NCI-H774 (cell line): ENCODE results near the gene SLCO2A1.

Experiments used
- DNase-seq: peaks from one replicate; lab custom pipeline; 2025; lab: John Stamatoyannopoulos, UW

SLCO2A1 gene

DNA sequence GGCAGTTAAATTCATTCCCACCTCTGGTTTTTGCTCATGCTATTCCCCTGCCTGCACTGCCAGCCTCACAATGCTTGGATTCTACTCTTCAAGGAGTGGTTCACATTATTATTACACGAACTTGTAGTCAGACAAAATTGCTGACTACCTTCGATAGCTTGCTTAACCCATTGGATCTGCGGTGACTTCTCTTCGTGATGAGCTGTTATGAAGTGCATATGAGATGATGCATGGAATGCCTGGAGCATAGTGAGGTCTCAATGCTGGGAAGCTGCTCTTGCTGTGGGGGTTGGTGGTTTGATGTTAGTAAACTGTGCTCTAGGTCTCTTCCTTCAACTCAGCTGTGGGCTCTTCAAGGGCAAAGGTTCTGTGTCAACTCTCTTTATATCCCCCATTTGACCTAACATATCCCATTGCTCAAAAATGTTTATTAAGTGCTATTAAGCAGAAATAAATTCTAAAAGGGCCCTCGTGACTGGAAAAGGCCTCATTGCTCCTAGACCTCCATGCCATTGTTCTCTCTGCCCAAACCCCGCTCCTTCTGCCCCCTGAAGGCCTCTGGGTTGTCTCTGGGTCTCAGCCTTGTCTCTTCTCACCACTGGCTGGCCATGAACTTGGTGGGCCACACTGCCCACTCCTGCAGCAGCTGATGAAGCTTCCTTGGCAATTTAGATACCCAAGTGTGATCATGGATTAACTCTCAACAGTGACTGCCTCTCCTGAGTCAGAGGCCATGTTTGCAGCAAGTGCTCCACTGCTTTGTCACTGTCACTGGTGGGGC lies 4.5 kb upstream of the SLCO2A1 start:
- no peak for DNase-seq

DNA sequence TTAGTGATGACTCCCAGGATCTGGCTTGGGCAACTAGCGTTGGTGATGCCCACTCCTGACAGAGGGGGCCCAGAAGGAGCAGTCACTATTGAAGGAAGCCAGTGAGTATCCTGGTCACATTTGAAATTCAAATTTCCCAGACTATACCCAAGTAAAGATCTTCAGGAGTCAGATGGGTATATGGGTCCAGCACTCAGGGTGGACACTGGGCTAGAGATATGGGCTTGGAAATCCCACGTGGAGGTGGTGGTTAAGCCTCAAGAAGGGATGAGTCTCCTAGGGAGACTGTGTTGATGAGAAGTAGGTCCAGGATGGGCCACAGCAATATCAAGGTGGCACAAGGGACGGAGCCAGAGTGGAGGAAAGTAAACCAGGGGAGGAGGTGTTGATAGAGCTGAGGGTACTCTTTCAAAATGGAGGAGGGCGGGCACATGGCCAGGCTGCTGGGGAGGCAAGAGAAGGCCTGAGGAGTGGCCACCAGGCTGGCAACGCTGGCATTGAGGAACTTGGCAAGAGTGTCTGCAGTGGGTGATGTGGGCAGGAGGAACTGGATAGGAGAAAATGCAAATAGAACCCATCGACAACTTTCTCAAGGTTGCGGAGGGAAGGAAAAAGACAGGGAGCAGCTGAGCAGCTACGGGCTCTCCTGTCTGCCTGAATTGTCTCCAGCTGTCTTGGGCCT lies 3.7 kb upstream of the SLCO2A1 start:
- no peak for DNase-seq

DNA sequence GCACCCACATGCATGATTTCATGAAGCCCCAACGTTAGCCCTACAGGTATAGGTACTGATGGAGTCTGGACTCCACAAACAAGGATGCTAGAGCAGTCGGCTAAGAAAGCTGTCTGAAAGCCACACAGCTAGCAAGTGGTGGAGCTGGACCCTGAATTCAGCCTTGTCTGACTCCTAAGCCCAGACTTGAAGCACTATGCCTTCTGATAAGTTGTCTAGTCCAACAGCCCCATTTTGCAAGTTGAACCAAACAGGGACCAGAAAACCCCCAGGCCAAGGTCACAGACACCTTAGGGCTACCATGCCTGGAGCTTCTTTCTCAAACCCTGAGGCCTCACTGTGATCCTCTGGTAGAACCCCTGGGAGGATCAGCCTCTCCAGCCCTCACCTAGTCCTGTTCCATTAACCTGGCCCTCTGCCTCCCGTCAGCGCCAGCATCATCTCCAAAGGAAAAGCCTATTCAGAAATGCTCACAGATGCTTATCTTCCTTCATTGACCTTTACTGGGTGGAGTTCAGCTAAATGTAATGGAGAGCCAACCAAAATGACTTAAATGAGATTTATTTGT lies 1.7 kb upstream of the SLCO2A1 start:
- DNase-seq: no peak

DNA sequence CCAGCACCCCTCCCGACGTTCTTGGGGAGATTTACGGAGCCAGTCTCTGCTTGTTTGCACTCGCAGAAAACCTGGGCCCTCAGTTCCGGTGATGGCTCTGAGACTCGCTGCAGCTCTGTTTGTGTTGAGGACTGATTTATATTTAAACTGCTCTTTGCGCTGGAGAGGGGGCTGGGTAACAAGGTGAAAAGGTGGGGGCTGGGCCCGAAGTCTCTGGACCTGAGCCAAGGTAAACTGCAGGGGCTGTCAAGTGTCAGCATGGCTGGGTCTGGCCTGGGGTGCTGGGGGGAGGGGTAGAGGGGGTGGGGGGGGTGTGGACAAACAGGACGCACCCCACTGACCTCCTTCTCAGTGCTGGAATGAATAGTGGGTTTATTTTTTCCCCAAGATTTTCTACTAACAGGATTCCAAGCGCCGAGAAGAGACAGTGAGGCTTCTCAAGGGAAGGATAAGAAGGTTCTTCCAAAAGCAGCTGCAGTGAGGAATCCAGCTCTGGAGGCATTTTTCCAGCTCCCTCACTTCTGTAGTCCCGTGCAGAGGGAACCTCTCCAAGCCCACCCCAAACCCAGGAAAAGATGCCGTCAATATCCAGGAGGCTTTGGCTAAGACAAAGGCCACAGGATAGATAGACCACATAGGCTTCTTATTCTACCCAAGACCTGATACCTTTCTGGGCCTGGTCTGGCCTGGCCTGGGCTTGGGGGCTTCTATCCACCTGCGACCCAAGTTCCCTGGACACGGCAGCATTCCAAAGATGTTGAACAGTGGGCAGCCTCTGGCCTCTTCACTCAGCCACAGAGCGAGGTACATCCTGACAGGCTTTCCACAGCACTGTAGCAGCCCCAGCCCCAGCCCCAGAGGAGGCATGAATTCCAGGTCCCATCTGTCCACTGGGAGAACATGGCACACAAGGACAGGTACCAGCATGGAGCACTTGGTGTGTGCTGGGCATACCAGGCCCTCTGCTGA lies 938 bp upstream of the SLCO2A1 start:
- DNase-seq: no peak

DNA sequence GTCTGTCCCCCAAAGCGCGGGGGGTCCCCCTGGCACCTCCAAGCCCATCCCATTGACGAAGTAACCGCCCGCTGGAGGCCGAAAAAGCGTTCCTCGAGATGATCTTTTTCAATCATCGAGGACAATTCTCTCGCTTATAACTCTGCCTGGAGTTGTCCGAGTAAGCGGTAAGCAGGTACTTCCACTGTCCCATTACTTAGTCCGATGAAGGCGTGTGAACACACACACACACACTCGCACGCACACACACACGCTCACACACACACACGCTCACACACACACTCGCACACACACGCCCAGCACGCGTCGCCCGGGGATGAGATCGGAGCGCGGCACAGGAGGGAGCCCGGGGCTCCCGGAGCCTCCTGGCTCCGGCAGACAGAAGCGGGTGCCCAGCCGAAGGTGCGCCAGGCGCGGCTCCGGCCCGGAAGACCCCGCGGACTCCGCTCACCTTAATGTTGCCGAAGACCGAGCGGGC lies 430 bp downstream of the SLCO2A1 start:
- DNase-seq: no peak

DNA sequence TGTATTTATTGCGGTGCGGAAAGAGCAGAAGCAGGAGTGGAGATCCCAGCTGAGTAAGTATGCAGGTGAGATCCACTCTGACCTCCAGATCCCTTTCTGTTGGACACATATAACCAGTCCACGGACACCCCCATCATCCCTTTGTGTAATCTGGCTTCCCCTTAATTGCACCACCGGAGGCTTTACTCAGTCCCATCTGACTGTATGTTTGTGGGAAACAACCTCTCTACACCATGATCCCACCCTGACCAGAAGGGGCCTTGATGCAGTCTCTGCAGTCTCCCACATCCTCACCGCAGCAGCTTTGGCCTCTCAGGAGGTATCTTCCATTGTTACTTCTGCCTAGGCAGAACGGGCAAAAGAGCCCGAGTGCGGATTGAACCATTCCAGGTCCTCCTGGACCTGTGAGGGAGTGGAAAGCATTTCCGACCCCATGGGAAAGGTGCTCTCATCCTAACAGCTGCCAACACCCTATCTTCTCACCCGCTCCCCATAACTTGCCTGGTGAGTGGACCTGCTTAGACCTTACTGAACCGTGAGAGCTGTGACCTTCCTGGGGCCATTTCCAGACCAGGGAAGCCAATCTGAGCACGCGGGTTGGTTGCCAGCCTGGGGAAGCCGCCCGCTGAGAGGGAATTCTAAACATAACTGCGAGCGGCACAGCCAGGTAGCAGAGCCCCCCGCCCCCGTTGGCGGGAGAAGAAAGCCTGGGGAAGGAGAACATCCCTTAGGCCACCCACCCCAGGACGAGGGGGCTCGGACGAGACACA lies 1.1 kb downstream of the SLCO2A1 start:
- no peak for DNase-seq

DNA sequence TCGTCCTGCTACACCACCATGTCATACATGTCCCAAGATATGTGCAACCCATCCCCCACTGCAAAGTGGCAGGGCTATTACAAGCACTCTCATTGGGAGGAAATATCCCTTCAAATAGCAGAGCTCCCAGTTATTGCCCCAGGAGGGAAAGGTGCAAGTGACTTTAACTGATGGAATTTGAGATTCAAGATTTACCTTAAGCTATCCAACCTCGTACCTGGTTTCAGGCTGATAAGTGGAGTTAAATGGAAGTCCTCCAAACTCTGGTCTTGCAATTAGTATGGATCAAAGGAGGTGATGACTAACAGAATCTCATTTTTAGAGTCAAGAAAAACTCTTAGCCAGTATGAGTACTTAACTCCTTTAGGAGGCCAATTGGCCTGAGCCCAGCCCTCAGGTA lies 2.1 kb downstream of the SLCO2A1 start:
- no peak for DNase-seq

DNA sequence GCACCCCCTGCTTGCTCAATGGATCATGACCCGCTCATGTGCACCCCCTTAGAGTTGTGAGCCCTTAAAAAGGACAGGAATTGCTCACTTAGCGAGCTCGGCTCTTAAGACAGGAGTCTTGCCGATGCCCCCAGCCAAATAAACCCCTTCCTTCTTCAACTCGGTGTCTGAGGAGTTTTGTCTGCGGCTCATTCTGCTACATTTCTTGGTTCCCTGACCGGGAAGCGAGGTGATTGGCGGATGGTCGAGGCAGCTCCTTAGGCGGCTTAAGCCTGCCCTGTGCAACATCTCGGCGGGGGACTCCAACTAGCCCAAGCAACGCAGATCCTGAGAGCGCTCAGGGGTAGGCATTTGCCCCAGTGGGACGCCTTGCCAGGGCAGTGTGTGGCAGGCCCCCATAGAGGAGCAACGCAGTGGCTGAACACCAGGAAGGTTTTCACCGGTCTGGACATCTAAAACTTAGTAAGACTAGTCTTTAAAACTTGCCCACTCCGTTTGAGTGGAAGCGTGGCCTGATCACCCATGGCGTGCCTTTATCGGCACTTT lies 9.5 kb downstream of the SLCO2A1 start:
- no peak for DNase-seq

DNA sequence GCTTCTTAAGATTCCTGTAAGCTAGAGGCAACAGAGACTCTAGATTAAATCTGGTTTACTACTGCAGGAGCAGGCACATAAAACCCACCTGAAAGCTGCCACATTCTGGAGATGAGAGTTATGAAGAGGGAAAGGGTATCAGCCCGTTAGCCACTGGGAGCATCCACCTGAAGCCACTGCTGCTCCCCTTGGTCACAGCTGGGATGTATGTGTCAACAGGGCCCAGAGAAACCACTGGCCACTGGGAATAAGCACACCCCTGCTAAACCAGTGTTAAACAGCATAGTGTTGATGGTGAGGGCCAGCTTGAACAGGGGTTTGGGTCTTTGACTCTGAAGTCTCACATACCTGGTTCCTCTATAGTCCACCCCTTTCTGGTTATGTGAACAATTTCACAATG lies 10.9 kb downstream of the SLCO2A1 start:
- DNase-seq: no peak

DNA sequence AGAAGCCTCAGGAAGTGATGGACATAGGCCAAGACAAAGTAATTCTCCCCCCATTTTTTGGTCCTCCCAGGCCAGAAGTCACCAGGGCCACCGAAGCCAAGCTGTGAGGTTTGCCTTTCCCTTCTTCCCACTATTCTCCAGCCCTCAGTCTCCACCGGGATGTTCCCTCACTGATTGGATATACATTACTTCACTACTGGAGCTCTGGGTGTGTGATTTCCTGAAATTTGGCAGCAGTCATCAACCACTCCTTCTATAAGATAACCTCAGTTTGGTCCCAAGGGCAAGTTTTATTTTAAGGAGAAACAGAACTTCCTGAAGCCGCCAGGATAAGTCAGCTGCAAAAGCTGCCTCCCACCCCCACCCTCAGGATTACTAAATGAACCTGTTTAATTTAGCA lies 11.3 kb downstream of the SLCO2A1 start:
- no peak for DNase-seq

DNA sequence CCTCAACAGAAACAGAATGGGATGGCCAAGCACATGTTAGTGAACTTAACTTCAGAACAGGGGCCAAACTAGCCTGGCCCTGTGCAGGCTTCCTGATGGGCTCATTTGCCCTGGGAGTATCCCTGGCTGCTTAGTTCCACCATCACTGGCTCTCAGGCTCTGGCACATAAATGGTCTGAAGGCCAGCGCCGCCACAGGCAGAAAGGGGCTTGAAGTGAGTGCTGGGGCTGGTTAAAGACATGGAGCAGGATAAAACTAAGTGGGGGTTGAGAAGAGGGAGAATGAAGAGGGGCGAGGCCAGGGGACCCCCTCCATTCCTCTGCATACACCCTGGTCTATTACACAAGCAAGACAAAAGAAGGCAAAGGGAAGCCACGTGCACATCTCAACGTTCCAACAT lies 12.2 kb downstream of the SLCO2A1 start:
- DNase-seq: no peak

DNA sequence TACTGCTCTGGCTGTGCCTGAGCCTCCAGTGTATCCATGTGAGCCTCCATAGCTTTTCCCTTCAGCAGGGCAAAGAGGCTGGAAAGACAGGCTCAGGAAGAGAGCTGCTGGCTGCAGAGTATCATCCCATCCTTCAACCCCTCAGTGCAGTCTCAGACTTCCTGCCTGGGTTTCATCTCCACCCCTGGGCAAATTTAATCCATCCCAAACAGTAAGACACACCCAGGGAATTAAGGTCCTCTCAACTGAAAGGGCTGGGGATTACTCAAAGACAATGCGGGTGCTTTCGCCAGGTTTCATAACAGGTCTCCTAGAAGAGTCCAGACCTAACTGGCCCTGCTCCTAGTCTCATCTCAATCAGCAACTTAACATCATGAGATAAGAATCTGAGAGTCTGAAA lies 15.5 kb downstream of the SLCO2A1 start:
- DNase-seq: no peak

DNA sequence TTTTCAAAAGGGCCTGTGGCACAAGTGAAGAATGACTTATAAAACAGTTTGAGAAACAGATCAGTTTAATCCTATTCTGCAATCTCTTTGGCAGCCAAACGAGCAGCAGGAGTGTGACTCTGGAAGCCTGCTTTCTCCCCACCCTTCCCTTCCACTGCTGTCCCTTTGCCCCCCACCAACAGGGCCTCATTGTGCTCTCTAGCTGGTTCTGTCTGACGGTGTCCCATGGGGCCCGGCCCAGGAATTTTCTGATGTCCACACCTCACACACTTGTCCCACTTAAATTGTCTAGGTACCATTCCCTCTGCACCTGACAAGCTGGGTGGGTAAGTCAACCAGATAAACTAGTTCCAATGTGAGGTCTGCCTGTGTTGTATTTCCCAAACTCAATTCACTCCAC lies 16.4 kb downstream of the SLCO2A1 start:
- no peak for DNase-seq

DNA sequence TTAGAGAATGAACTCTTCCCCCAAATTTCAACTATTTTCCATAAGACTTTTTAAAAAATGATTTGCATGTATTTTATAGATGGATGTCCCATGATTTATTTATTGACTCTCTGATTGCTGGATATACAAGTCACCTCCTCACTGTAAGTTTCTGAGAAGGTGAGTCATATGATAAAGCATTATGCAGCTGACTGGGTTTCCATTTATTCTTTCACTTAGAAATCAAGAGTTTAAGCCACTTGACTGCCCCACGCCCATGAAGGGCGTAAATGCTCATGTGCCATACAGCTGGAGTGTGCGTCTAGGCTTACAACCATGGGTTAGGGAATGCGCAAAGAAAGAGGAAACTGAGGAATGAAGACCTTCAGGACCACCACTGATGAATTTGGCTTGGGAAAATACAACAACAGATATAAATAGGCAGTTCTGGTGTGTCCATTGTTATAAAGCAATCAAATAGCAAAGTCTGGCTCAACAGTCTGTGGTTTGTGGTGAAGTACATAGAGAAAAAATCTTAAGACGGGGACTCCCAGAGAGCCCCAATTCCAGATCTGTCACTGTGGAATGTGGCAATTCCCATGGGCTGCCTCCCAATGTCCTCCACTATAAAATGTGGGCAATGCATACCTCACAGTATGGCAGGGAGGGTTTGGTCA lies 20.3 kb downstream of the SLCO2A1 start:
- DNase-seq: no peak

DNA sequence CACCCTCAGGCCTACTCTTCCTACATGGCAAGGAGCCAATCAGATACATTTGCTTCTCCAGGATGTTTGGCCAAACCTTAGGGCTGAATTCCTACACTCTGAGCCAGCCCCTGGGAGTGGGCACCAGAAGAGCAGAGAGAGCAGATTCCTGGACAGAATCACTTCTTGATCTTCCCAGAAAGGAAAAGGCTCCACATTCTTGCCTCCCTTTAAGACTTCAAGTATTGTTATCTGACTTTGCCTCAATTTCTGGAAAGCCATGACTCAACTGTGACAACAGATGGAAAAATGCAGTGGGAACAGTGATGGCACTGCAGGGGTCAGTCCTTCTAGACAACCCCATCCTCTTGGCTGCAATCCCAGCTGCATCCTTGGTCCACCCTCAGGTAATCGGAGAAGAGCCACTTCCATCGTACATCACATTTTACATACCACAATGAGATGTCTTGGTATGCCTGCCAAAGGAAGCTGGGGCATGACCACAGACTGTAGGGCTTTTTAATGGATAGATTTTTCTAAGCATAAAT lies 21.0 kb downstream of the SLCO2A1 start:
- no peak for DNase-seq

DNA sequence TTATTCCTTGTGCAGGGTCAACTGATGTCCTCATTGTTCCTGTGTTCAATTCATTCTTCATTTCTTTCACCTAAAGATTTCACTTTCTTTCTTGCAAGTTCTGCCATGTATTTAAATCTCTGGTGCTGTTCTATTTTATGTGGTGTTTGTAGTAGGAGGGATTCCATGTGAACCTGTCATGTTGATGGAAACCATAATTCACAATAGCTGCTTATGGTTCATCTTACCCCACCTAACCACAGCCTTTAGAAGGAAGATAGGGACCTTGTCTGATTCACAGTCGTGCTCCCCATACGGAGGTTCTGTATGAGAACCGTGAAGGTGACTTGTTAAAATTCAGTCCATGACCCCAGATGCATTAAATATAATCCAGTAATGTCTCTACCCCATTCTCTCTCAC lies 21.9 kb downstream of the SLCO2A1 start:
- no peak for DNase-seq

DNA sequence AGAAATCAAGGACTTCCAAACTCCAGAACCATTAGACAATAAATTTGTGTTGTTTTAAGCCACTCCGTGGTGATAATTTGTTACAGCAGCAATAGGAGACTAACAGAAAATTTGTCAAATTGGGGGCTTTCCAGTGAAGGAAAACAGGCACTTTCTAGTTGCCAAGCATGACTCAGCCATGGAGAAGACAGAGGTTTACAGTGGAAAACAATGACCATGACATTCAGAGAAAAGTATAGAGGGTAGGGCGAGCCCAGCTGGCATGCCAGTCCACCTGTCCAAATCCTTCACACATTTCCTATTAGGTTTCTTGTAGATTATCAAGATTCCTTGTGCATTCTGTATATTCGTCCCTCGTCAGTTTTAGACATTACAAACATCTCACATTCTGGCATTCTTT lies 24.9 kb downstream of the SLCO2A1 start:
- DNase-seq: no peak

DNA sequence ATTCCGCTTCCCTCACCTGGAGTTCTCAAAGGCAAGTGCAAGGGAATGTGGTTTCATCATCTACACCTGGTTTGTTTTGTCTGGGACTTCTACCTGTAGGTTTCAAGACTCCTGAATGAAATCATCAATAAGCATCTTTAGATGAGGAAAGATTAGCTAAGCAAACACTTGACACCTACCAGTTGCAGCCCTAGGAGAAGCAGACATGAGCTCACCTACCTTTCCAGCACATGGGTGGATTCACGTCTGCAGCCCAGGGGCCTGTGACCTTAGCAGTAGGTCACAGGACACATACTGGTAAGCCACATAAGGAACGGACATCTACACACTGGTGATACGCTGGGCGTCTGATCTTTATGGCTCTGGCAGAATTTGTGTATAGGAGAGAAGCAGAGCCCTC lies 26.7 kb downstream of the SLCO2A1 start:
- no peak for DNase-seq

DNA sequence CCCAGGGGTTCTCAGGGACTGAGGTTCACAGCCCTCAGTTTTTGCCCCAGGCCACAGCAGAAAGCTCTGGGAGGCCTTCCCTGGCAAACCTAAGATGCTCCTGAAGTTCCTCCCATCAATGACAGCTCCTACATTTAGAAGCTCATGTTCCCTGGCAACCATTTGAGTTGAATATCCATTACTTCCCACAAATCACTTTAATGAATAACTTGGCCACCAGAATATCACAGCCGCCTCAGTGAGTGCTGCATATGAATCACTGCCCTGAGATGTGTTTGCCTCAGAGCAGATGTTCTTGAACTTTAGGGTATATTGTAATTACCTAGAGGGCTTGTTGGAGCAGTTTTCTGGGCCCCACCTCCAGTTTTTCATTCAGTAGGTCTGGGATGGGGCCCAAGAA lies 27.4 kb downstream of the SLCO2A1 start:
- DNase-seq: no peak

DNA sequence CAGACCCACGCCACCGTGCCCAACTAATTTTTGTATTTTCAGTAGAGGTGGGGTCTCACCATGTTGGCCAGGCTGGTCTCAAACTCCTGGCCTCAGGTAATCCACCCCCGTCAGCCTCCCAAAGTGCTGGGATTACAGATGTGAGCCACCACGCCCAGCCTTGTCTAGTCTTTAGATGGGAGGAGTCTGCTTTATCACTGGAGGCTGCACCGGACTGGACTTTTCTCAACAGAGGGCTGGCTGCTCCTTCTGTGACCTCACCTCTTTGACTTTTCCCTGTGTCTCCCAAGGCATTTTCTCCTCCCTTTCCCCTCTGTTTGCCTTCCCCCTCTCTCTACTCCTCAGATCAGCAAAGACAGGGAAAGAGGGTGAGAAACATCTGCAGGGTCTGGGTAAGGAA lies 28.5 kb downstream of the SLCO2A1 start:
- DNase-seq: no peak
